Measurements from ENCODE around the gene PTPRN2.

PTPRN2 gene

GRCh38 chr7:157992511-157993160, 595.0 kb downstream of the PTPRN2 start:
- Histone ChIP-seq H3K27me3 (ENCODE audit: control insufficient read depth, insufficient read depth, low read length) (no peaks in the 10 kb centered on the region), H3K9ac (no peak overlapping the region), H3K4me2 (ENCODE audit: low read length) (no peak overlapping the region), H3K4me3 (ENCODE audit: low read depth, low read length) (no peak overlapping the region), H3K9me3 (ENCODE audit: control insufficient read depth, low read length) (no peaks in the 10 kb centered on the region), H3K36me3 (ENCODE audit: control insufficient read depth, insufficient read depth, low read length) (no peaks in the 10 kb centered on the region), H3K4me1 (no peaks in the 10 kb centered on the region), H3K79me2 (no peaks in the 10 kb centered on the region), H2AFZ (no peak overlapping the region), H3K27ac (no peak overlapping the region)
- TF ChIP-seq CTCF (IDR thresholded peaks at IDR 0.05), result no peak

GRCh38 chr7:157991761-157992160, 595.9 kb downstream of the PTPRN2 start:
- no peak overlapping the region for H3K4me2 ChIP-seq (ENCODE audit: low read length)
- H3K4me1 ChIP-seq, result no peaks in the 10 kb centered on the region
- no peak overlapping the region for H3K27ac ChIP-seq
- H3K79me2 ChIP-seq, result no peaks in the 10 kb centered on the region
- H3K9ac ChIP-seq, result no peak overlapping the region
- no peak overlapping the region for H2AFZ ChIP-seq
- H3K27me3 ChIP-seq (ENCODE audit: control insufficient read depth, insufficient read depth, low read length), result no peaks in the 10 kb centered on the region
- no peak overlapping the region for H3K4me3 ChIP-seq (ENCODE audit: low read depth, low read length)
- H3K36me3 ChIP-seq (ENCODE audit: control insufficient read depth, insufficient read depth, low read length), result no peaks in the 10 kb centered on the region
- no peak for TF ChIP-seq CTCF (IDR thresholded peaks at IDR 0.05)
- no peaks in the 10 kb centered on the region for H3K9me3 ChIP-seq (ENCODE audit: control insufficient read depth, low read length)

GRCh38 chr7:157991351-157991750, 596.3 kb downstream of the PTPRN2 start:
- H3K9me3 ChIP-seq (ENCODE audit: control insufficient read depth, low read length), result no peaks in the 10 kb centered on the region
- no peak overlapping the region for H3K27ac ChIP-seq
- no peak overlapping the region for H3K4me3 ChIP-seq (ENCODE audit: low read depth, low read length)
- H3K27me3 ChIP-seq (ENCODE audit: control insufficient read depth, insufficient read depth, low read length), result no peaks in the 10 kb centered on the region
- H3K36me3 ChIP-seq (ENCODE audit: control insufficient read depth, insufficient read depth, low read length), result no peaks in the 10 kb centered on the region
- H3K4me1 ChIP-seq, result no peaks in the 10 kb centered on the region
- H2AFZ ChIP-seq, result no peak overlapping the region
- no peak overlapping the region for H3K4me2 ChIP-seq (ENCODE audit: low read length)
- no peak overlapping the region for H3K9ac ChIP-seq
- TF ChIP-seq CTCF (IDR thresholded peaks at IDR 0.05), result no peak
- H3K79me2 ChIP-seq, result no peaks in the 10 kb centered on the region

- Histone ChIP-seq H3K4me3 (ENCODE audit: low read depth, low read length) (no peak overlapping the region), H3K4me2 (ENCODE audit: low read length) (no peak overlapping the region), H3K27me3 (ENCODE audit: control insufficient read depth, insufficient read depth, low read length) (no peaks in the 10 kb centered on the region), H2AFZ (no peak overlapping the region), H3K79me2 (no peaks in the 10 kb centered on the region), H3K9ac (no peak overlapping the region), H3K27ac (no peak overlapping the region), H3K9me3 (ENCODE audit: control insufficient read depth, low read length) (no peaks in the 10 kb centered on the region), H3K36me3 (ENCODE audit: control insufficient read depth, insufficient read depth, low read length) (no peaks in the 10 kb centered on the region), H3K4me1 (no peaks in the 10 kb centered on the region)
- TF ChIP-seq CTCF (IDR thresholded peaks at IDR 0.05), result no peak
Observed at GRCh38 chr7:157990881-157991250, 596.8 kb downstream of the PTPRN2 start.

- Histone ChIP-seq H3K4me1 (no peaks in the 10 kb centered on the region), H3K27ac (no peak overlapping the region), H3K9me3 (ENCODE audit: control insufficient read depth, low read length) (no peaks in the 10 kb centered on the region), H3K27me3 (ENCODE audit: control insufficient read depth, insufficient read depth, low read length) (no peaks in the 10 kb centered on the region), H3K36me3 (ENCODE audit: control insufficient read depth, insufficient read depth, low read length) (no peaks in the 10 kb centered on the region), H2AFZ (no peak overlapping the region), H3K4me3 (ENCODE audit: low read depth, low read length) (no peak overlapping the region), H3K9ac (no peak overlapping the region), H3K4me2 (ENCODE audit: low read length) (no peak overlapping the region), H3K79me2 (no peaks in the 10 kb centered on the region)
- no peak for TF ChIP-seq CTCF (IDR thresholded peaks at IDR 0.05)
Observed at GRCh38 chr7:157990226-157990880, 597.3 kb downstream of the PTPRN2 start.

All from parathyroid adenoma (tissue), 2 donors.